ENCODE data around the gene ABI3BP. TPM values are rescaled to one million over a fixed set of nuclear protein-coding genes. Genes with fewer than 3 reads are reported as not detected.

ABI3BP gene
- total RNA-seq, 1 experiment from 2014 or later: 0.63 TPM

DNA sequence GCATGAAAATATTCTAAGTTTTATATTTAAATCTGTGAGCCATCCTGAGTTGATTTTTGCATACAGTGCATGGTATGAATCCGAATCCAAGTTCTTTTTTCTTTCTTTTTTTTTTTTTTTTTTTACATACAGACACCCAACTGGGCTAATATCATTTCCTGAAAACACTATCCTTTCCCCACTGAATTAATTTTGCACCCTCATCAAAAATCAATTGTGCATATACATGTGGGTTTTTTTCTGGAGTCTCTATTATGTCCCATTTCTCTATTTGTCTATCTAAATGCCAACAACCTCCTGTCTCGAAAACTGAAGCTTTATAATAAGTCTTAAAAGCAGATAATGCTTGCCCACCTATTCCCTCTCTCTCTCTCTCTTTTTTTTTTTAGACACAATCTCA lies 5.9 kb upstream of the ABI3BP start:
- H3K27me3 ChIP-seq: no peaks in the 10 kb centered on the region
- no peak overlapping the region for H3K27ac ChIP-seq
- no peak overlapping the region for H3K4me3 ChIP-seq
- DNase-seq: no peak
- H3K9me3 ChIP-seq (replicated peaks): peaks cover 7% of the 10 kb centered on the region
- no peaks in the 10 kb centered on the region for H3K36me3 ChIP-seq
- H3K4me1 ChIP-seq: no peaks in the 10 kb centered on the region

DNA sequence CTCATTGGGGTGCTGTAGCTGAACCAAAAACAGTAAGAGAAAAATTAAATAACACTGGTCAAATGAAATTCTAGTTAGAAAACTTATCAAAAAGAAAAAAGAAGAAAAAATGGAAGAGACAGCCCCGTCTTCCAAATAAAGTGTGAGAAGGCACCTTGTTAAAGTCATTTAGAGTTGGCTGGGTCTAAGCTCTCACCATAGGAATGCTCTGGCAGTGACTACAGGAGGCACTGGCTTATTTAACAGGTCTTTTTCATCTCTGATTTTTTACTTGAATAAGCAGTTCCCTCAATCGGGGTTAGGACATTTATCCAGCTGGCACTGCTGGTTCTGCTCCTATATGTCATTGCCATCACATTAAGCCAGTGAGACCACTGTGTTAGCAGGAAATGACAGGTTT lies 1.6 kb upstream of the ABI3BP start:
- no peak for DNase-seq
- Histone ChIP-seq H3K27me3 (no peaks in the 10 kb centered on the region), H3K36me3 (no peaks in the 10 kb centered on the region), H3K27ac (no peak overlapping the region), H3K4me3 (no peak overlapping the region), H3K9me3 (replicated peaks) (no peaks in the 10 kb centered on the region), H3K4me1 (peaks cover 8% of the 10 kb centered on the region)

- Histone ChIP-seq H3K27me3 (no peaks in the 10 kb centered on the region), H3K36me3 (no peaks in the 10 kb centered on the region), H3K27ac (no peak overlapping the region), H3K9me3 (replicated peaks) (no peaks in the 10 kb centered on the region), H3K4me3 (no peak overlapping the region), H3K4me1 (peaks cover 8% of the 10 kb centered on the region)
- DNase-seq: no peak
Observed at GRCh38 chr3:100994187-100994586, 966 bp upstream of the ABI3BP start.

DNA sequence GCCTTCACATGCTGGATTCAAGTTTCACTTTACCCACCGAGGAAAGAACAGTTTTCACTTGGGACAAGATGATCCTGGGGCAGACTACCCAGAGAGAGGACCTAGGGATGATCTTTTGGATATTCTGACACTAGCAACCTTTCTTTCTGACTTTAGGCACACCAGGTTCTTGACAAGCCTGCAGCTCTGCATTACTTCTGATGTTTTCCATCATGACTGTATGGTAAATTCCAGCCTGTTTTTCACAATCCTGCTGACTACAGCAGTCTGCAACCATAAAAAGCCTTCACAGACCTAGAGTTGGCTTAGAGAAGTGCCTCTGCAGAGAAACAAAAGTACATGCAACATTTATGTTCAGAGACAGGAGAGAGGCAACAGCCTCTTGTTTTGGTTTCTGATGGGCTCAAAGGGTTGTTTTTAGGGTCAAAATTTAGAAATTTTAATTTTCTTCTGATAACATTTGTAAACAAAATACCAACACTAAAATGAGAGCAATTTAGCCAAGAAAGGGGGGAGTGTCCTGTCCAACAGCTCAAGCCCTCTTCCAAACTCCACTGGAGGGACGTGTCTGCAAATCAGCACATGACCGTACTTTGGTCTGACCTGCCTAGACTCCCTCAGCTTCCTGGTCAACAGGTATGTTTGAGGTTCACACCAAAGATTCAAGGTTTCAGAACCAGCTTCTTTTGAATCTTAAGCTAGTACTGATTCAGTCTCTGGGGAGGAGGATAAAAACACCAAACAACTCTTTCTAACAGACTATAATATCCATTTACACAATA lies 799 bp downstream of the ABI3BP start:
- peak in 1 of 2 experiments; percentile 56 for DNase-seq

GRCh38 chr3:100988080-100988479 lies 5.1 kb downstream of the ABI3BP start:
- Histone ChIP-seq H3K27ac (no peak overlapping the region), H3K36me3 (no peaks in the 10 kb centered on the region), H3K9me3 (replicated peaks) (no peaks in the 10 kb centered on the region), H3K27me3 (no peaks in the 10 kb centered on the region), H3K4me3 (no peak overlapping the region), H3K4me1 (peaks cover 7% of the 10 kb centered on the region)
- DNase-seq: no peak

More for the DNA sequence above, 799 bp downstream of the ABI3BP start:
- H3K9me3 ChIP-seq (replicated peaks): no peaks in the 10 kb centered on the region
- H3K27ac ChIP-seq: no peak overlapping the region
- H3K27me3 ChIP-seq: no peaks in the 10 kb centered on the region
- H3K4me3 ChIP-seq: peak overlapping the region; percentile 42
- H3K4me1 ChIP-seq: peaks cover 8% of the 10 kb centered on the region
- no peaks in the 10 kb centered on the region for H3K36me3 ChIP-seq

DNA sequence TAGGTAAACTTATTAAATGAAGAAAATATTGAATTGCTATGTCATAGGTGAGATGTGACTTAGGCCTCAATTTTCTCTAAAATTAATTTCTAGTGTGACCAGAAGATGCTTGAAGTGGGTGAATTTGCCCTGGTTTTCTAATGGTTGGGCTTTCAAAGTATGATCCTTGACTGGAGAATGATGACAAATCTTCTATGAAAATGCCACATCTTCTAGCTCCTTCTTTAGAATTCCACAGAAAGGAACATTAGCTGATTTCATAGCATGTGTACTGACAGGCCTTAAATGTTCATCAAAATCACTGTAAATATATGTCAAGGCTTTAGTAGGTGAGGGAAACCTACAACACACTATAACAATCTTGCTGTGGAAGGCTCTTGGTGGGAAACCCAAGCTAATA lies 8.9 kb downstream of the ABI3BP start:
- no peak overlapping the region for H3K4me3 ChIP-seq
- H3K36me3 ChIP-seq: no peaks in the 10 kb centered on the region
- no peaks in the 10 kb centered on the region for H3K9me3 ChIP-seq (replicated peaks)
- H3K4me1 ChIP-seq: no peaks in the 10 kb centered on the region
- no peaks in the 10 kb centered on the region for H3K27me3 ChIP-seq
- H3K27ac ChIP-seq: no peak overlapping the region
- DNase-seq: no peak

- Histone ChIP-seq H3K36me3 (no peaks in the 10 kb centered on the region), H3K4me3 (no peak overlapping the region), H3K27me3 (no peaks in the 10 kb centered on the region), H3K4me1 (no peaks in the 10 kb centered on the region), H3K27ac (no peak overlapping the region), H3K9me3 (replicated peaks) (no peaks in the 10 kb centered on the region)
- DNase-seq: no peak
Observed at GRCh38 chr3:100982710-100983109, 10.5 kb downstream of the ABI3BP start.

DNA sequence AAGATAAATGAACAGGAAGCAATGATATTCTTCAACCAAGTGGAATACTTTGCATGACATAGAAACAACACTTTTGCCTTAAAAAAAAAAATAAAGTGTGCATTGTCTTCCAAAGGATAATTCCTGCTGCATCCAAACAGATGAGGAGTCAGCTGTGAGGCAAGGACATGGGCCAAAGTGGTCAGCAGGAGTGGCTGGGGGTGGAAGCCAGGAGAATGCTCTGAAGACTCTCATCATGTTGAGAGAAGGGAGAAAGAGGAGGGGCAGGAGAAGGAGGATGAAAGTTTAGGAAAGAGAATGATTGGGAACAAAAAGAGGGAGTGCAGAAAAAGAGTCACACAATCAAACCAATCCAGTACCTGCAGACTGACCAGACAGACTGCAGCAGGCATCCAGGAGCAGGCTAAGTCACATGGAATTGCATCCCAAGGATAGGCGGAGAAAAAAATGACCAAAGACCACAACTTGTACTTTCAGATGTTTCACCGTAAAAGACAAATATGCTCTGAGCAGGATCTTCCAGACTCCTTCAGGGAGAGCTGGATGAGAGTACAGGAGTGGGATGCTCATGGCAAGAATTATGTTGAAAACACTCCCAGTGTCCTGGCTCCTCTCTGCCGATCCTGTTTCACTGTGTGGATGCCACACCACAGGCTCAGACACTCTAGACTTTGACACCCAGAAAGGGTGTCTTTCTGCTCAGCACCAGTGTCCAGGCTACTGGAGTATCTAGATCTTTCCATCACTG lies 11.9 kb downstream of the ABI3BP start:
- H3K27ac ChIP-seq: no peak overlapping the region
- H3K4me1 ChIP-seq: no peaks in the 10 kb centered on the region
- DNase-seq: no peak
- H3K4me3 ChIP-seq: no peak overlapping the region
- no peaks in the 10 kb centered on the region for H3K36me3 ChIP-seq
- no peaks in the 10 kb centered on the region for H3K27me3 ChIP-seq
- H3K9me3 ChIP-seq (replicated peaks): no peaks in the 10 kb centered on the region

DNA sequence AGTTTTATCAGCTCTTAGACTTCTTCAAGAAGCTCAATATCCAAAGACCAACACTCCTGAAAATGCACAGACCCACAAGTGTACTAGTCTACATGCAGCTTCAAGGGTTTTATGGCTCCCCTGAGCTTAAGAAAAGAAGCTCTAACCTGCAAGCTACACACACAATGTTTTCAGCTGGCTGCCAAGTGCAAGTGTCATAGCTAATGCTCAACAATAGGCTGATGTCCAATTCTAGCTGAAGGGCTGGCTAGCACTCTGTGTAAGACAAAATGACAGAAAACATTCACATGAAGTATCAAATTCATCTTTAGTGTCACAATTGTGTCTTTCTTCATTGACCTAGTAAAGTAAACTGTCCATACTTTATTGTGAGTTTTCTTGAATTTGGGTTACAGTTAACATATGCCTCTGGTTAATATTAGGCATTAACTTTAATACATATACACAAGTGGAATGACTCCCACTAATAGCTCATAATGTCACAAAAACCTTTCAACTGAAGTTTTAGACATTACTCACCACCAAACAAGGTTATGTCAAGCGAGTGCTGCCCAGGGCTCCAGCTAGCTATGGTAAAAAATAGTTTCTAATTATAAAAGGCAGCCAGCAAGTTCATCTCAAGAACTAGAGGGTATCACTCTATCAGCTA lies 15.1 kb downstream of the ABI3BP start:
- no peak for DNase-seq
- no peak overlapping the region for H3K27ac ChIP-seq

DNA sequence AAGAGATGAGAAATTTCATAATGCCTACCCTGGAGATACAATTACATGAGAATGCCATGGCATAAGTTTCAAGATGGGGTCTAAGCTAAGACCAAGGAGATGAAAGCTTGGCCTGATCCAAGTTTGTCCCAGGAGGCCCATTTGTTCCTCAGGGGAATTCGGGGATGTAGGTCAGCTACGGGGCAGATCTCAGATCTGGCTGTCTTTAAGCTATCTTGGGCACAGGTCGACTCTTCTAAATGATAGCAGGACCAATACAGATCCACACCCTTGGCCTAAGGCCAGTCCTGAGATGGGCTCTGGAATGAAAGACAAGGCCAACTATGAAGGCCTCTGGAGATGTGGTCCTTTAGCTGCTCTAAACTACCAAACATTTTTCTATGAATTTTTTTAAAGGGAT lies 16.6 kb downstream of the ABI3BP start:
- no peak overlapping the region for H3K4me3 ChIP-seq
- H3K36me3 ChIP-seq: no peaks in the 10 kb centered on the region
- H3K9me3 ChIP-seq (replicated peaks): no peaks in the 10 kb centered on the region
- no peaks in the 10 kb centered on the region for H3K27me3 ChIP-seq
- H3K4me1 ChIP-seq: peaks cover 7% of the 10 kb centered on the region
- no peak overlapping the region for H3K27ac ChIP-seq
- DNase-seq: no peak

More for the DNA sequence above, 15.1 kb downstream of the ABI3BP start:
- H3K4me3 ChIP-seq: no peak overlapping the region
- H3K9me3 ChIP-seq (replicated peaks): no peaks in the 10 kb centered on the region
- no peaks in the 10 kb centered on the region for H3K36me3 ChIP-seq
- H3K4me1 ChIP-seq: no peaks in the 10 kb centered on the region
- H3K27me3 ChIP-seq: no peaks in the 10 kb centered on the region

- Histone ChIP-seq H3K9me3 (replicated peaks) (no peaks in the 10 kb centered on the region), H3K27ac (no peak overlapping the region), H3K4me1 (peaks cover 9% of the 10 kb centered on the region), H3K27me3 (no peaks in the 10 kb centered on the region), H3K4me3 (no peak overlapping the region), H3K36me3 (no peaks in the 10 kb centered on the region)
- no peak for DNase-seq
Observed at GRCh38 chr3:100975714-100976113, 17.5 kb downstream of the ABI3BP start.

- DNase-seq: no peak
- Histone ChIP-seq H3K4me1 (peaks cover 9% of the 10 kb centered on the region), H3K4me3 (no peak overlapping the region), H3K27me3 (no peaks in the 10 kb centered on the region), H3K9me3 (replicated peaks) (no peaks in the 10 kb centered on the region), H3K27ac (no peak overlapping the region), H3K36me3 (no peaks in the 10 kb centered on the region)
Observed at GRCh38 chr3:100973594-100973993, 19.6 kb downstream of the ABI3BP start.

GRCh38 chr3:100972867-100973266 lies 20.4 kb downstream of the ABI3BP start:
- no peak for DNase-seq
- Histone ChIP-seq H3K4me3 (no peak overlapping the region), H3K36me3 (no peaks in the 10 kb centered on the region), H3K9me3 (replicated peaks) (no peaks in the 10 kb centered on the region), H3K27me3 (no peaks in the 10 kb centered on the region), H3K27ac (no peak overlapping the region), H3K4me1 (peaks cover 9% of the 10 kb centered on the region)

DNA sequence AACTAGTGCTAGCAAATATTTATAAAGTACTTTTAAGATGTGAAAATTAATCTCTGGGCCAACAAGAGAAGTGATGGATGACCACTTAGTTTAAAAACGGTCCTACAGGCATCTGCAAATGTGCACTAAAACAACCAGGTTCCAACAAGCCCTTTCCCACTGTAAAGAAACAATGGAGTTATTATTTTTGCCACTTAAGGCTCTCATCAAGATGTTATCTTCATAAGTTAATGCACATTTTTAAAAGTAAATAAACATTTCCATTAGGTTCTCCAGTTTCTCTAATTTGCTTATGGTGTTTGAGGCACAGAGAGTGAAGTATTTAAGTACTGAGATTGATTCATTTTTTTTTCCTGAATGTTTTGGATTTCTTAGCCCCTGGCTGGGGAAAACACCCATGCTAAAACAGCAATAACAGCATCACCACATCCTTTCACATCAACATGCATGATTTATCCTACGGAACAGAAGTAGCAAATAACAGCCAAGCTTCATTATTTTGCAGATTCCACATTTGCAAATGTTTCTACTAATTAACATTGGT lies 20.8 kb downstream of the ABI3BP start:
- DNase-seq: peak in 1 of 2 experiments; percentile 46
- H3K27ac ChIP-seq: no peak overlapping the region
- no peak overlapping the region for H3K4me3 ChIP-seq

DNA sequence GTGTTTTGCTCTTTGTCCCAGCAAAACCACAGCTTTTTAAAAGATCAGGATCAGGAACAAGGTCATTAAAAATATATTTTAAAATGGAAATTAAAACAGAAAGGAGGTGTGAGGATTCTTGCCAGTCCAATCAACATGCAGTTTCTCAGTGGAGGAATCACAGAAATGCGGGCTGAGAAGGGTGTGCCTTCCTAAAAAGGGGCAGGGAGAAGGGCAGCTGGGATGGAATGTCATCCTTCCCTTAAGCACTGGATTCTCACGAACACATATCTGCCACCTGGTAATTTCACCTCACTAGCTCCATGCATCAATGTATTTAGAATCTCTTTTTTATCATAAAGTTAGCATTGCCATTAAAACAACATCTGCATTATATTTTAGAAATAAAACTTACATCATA lies 21.4 kb downstream of the ABI3BP start:
- no peak overlapping the region for H3K27ac ChIP-seq
- peak in 1 of 2 experiments; percentile 31 for DNase-seq

More for the DNA sequence above, 20.8 kb downstream of the ABI3BP start:
- Histone ChIP-seq H3K27me3 (no peaks in the 10 kb centered on the region), H3K4me1 (peaks cover 9% of the 10 kb centered on the region), H3K9me3 (replicated peaks) (no peaks in the 10 kb centered on the region), H3K36me3 (no peaks in the 10 kb centered on the region)

More for the DNA sequence above, 21.4 kb downstream of the ABI3BP start:
- H3K36me3 ChIP-seq: no peaks in the 10 kb centered on the region
- no peaks in the 10 kb centered on the region for H3K27me3 ChIP-seq
- peaks cover 9% of the 10 kb centered on the region for H3K4me1 ChIP-seq
- H3K4me3 ChIP-seq: no peak overlapping the region
- no peaks in the 10 kb centered on the region for H3K9me3 ChIP-seq (replicated peaks)

All from SJCRH30 (cell line).